ENCODE results near the gene EIF4G1.
A peak's percentile ranks its signal among the peaks of the same experiment; 100 is the strongest.

Gene EIF4G1

GRCh38 chr3:184308744-184309143 lies 5.7 kb upstream of the EIF4G1 start:
- DNase-seq = no peak

DNA sequence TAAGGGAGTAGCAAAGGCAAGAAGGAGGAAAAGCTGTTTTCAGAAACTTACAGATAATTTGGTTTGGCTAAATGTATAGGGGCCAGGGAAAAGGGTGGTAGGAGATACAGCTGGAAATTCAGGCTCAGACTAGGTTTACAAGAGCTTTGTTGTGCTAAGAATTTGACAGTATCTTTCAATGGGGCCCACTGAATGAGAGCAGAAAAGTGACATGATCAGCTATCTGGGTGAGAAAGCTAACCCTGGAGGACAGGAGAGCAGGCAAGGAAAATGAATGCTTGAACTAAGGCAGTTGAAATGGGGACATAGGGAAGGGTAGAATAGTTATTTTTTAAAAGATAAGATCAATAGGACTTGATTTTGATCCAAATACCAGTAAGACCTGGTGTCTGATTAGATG lies 2.8 kb upstream of the EIF4G1 start:
- DNase-seq = no peak

DNA sequence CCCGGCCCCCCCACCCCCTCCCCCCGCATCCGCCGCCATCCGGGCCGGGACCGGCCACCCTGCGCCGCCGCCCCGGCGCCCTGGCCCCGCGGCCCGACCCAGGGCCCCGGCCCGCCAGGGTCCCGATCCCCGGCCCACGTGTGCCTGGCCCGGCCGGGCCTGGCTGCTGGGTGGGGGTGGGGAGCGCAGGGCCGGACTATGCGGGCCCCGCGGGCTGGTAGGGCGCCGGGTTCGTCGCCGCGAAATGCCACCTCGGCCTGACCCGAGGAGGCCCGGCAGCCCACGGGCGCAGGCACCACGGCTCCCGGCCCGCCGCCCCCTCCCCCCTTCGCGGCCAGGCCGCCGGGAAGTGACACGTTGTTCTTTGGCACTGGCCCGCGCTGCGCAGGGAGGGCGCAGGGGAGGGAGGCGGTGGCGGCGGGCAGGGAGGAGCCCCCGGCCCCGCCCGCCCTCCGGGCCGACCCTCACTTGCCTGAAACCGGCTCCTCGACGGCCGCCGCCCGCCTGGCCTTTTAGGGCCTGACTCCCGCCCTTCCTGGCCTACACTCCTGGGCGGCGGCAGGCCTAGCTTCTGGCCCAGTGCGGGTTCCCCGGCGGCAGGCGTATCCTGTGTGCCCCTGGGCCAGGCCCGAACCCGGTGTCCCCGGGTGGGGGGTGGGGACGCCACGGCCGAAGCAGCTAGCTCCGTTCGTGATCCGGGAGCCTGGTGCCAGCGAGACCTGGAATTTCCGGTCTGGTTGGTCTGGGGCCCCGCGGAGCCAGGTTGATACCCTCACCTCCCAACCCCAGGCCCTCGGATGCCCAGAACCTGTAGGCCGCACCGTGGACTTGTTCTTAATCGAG lies 515 bp downstream of the EIF4G1 start:
- peak; percentile 59 to 65 for DNase-seq

DNA sequence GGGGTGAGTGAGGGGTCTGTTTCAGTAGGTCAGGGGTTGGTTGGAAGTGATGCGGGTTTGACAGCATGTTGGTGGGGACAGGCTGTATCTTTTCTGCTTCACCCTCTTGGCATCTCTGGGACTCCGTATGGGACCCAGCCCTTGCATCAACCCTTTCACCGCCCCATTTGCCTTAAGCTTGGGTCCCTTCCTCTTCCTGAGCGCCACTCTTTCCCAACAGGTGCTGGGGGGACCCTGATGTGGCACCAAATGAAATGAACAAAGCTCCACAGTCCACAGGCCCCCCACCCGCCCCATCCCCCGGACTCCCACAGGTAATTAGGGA lies 1.1 kb downstream of the EIF4G1 start:
- no peak for DNase-seq

- DNase-seq = no peak
Measured at GRCh38 chr3:184315871-184316661, 1.7 kb downstream of the EIF4G1 start.

GRCh38 chr3:184316792-184317191 lies 2.4 kb downstream of the EIF4G1 start:
- DNase-seq = no peak

GRCh38 chr3:184317201-184317600 lies 2.8 kb downstream of the EIF4G1 start:
- DNase-seq = no peak

GRCh38 chr3:184320104-184320445 lies 5.7 kb downstream of the EIF4G1 start:
- peak; percentile 54 to 68 for DNase-seq

GRCh38 chr3:184321666-184322065 lies 7.3 kb downstream of the EIF4G1 start:
- DNase-seq = no peak

GRCh38 chr3:184322731-184323487 lies 8.5 kb downstream of the EIF4G1 start:
- no peak for DNase-seq

- DNase-seq = no peak
Measured at GRCh38 chr3:184323696-184324095, 9.3 kb downstream of the EIF4G1 start.

DNA sequence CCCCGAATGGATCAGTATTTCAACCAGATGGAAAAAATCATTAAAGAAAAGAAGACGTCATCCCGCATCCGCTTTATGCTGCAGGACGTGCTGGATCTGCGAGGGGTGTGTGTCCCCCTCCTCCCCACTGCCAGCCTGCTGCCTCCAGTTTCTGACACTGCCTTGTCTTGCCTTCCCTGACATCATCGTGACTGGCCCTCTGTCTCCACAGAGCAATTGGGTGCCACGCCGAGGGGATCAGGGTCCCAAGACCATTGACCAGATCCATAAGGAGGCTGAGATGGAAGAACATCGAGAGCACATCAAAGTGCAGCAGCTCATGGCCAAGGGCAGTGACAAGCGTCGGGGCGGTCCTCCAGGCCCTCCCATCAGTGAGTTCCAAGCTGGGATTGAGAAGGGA lies 10.9 kb downstream of the EIF4G1 start:
- DNase-seq = no peak

DNA sequence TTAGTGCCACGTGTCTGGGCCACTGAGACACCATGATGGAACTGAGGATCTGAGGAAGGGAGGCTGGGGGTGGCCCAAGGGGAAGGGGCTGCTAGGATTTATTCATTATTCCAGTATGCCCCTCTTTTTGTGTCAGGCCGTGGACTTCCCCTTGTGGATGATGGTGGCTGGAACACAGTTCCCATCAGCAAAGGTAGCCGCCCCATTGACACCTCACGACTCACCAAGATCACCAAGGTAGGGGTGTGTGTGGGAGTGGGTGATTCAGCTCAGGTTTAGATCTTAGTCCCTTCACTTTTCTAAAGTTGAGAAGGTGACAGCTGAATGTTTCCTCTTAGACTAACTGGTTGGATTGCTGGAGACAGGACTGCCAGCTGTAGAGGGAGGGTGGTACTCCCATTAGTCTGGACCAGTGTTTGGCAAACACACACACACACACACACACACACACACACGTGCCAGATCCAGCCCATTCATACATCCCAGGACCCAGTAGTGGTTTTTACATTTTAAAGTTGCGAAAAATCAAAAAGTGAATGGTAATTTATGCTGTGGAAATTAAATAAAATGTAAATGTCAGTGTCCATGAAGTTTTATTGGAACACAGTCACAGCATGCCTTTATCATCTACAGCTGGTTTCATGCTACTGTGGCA lies 11.4 kb downstream of the EIF4G1 start:
- peak; percentile 36 to 69 for DNase-seq

GRCh38 chr3:184327171-184327570 lies 12.8 kb downstream of the EIF4G1 start:
- DNase-seq = no peak

GRCh38 chr3:184328516-184328915 lies 14.1 kb downstream of the EIF4G1 start:
- DNase-seq = no peak

DNA sequence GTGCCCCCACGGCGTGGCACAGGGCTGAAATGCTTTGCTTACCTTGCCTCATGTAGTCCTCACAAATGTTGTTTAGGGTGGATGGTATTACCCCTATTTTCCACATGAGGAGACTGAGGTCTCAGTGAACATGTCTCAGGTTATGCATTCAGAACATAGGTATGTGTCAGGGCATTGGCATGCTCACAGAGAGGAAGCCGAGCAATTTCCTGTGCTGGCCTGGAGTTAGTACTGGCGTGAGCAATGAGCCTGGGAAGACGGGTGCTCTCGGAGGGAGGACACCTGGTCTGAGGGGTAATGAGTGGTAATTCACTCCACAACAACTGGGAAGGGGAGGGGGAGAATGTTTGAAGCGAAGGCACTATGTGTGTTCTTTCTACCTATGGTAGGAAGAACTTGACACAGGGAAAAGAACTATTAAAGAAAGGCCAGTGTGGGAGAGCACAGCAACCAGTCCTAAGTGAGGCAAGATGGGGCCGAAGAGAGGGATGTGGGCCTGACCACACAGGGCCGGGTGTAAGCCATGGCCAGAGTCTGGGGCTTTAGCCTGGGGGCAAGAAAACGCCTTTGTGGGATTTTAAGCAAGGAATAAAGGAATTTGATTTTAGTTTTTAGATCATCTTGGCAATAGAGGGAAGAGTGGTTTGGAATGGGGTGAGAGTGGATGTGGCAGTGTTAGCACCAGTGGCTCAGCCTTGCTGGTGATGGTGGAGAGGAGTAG lies 18.1 kb downstream of the EIF4G1 start:
- DNase-seq = no peak

GRCh38 chr3:184333190-184333589 lies 18.8 kb downstream of the EIF4G1 start:
- DNase-seq = no peak

DNA sequence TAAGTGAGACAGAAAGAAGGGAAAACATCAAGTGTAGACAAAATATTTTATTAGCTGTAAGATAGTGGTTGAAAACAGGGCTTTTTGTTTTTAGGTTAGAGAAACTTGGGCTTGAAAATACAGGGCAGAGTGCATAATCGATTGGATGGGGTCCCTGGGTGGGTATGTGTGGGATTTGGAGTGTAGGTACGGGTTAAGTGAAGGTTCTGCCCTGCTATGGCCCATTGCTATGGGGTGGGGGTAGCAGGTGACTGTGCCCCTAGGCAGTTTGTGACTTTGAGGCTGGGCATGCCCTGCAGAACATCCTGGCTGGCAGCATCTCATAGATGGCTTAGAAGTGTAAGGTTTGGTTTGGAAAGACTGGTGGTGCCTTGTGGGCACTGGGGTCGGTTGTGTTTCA lies 19.3 kb downstream of the EIF4G1 start:
- no peak for DNase-seq

DNA sequence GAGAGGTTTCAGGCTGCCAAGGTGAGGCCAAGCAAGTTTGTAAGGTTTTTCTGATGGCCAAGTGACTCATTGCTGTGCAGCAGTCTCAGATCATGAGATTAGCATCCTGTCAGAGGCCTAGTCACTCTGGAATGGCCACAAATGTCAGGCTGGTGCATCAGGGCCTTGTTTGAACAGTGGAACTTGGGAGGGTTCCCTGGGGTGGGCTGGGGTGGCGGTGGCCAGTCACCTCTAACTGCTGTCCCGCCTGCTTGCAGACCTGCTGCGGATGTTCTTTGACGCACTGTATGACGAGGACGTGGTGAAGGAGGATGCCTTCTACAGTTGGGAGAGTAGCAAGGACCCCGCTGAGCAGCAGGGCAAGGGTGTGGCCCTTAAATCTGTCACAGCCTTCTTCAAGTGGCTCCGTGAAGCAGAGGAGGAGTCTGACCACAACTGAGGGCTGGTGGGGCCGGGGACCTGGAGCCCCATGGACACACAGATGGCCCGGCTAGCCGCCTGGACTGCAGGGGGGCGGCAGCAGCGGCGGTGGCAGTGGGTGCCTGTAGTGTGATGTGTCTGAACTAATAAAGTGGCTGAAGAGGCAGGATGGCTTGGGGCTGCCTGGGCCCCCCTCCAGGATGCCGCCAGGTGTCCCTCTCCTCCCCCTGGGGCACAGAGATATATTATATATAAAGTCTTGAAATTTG lies 20.2 kb downstream of the EIF4G1 start:
- peak in 1 of 2 experiments; percentile 41 for DNase-seq

GRCh38 chr3:184335291-184335660 lies 20.9 kb downstream of the EIF4G1 start:
- no peak for DNase-seq

DNA sequence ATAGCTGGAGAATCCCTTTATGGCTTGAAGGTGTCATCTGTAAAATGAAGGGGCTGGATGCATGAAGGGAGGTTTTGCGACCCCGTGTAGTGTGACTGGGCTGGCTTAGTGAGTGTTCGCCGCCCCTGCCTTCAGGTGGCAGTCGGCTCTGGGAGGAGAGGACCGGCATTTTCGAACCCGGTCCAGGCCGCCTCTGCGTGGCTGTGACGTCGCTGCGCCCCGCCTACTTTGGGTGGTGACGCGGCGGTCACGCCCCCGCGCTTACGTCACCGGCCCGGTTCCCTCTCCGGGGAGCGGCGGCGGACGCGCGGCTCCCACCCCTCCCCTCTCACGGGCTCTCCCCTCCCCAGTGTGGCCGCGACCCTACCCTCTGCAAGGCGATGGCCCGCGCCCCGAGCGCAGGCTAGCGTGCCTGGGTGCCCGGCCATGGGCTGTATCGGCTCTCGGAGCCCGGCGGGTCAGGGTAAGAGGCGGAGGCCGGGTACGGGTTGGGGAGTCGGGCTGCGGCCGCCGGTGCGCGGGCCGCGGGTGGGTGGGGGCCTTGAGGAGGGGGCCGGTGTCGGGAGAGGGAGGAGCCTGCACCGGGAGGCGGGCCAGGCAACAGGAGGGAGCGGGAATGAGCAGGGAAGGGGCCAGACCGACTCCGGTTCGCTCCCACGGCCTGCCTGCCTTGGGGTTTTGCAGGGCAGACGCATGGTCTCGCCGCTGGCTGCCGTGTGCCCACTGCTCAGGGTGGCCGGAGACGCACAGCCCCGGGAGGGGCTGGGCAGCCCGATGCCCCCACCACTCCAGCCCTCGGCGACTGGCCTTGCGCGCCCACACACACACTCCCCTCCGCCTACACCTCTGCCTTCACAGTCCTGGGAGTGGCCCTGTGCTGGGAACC lies 21.5 kb downstream of the EIF4G1 start:
- peak; percentile 83 to 92 for DNase-seq

All from stimulated activated CD4-positive, alpha-beta T cell treated with anti-CD3 and anti-CD28 coated beads, Interleukin-4, amount 100 ng/mL, for 4 hours (primary cell).